GM12874 (cell line): ENCODE data around the gene GNAZ.

Source experiments
- CTCF ChIP-seq: IDR thresholded peaks from 2 replicates; pipeline ENCODE4 v1.5.1; 2011; ENCODE audit warnings: low read depth, mild to moderate bottlenecking, control low read depth, low read length, moderate library complexity; ENCODE audit not compliant: insufficient read depth

GNAZ gene

GRCh38 chr22:23140385-23140784 is 70.1 kb downstream of the GNAZ start:
- no peak for TF ChIP-seq CTCF

- TF ChIP-seq CTCF: no peak
Measured at GRCh38 chr22:23142546-23143105, 72.3 kb downstream of the GNAZ start.

GRCh38 chr22:23143119-23143518 is 72.8 kb downstream of the GNAZ start:
- TF ChIP-seq CTCF: no peak

GRCh38 chr22:23144432-23144831 is 74.1 kb downstream of the GNAZ start:
- TF ChIP-seq CTCF: no peak

- no peak for TF ChIP-seq CTCF
Measured at GRCh38 chr22:23144932-23145877, 74.9 kb downstream of the GNAZ start, which contains the start of gene RAB36. TSS of gene RAB36 (plus strand) at chr22:23145477. CDS start at chr22:23146617, 1,140 bp downstream.

GRCh38 chr22:23145878-23146470 is 75.7 kb downstream of the GNAZ start:
- TF ChIP-seq CTCF: no peak

- TF ChIP-seq CTCF: no peak
Measured at GRCh38 chr22:23146478-23147205, 76.3 kb downstream of the GNAZ start.
